ENCODE measurements around the gene TBX22. TPM values are rescaled to one million over a fixed set of nuclear protein-coding genes. Genes with fewer than 3 reads are reported as not detected.
"Not testable (repeated sequence)": the region's sequence is repeated elsewhere in the genome, so short reads cannot be mapped to it uniquely, and the experiment has no call there.

TBX22 gene
- not detected in 2 replicates for total RNA-seq (2014; rRNA removed; shearing (Covaris generic))

GRCh38 chrX:80014141-80014940, at the start of gene TBX22:
TSS of gene TBX22 (plus strand) at chrX:80014753. CDS start at chrX:80022270, 7,517 bp downstream.
- DNase-seq (ENCODE audit: low read depth) = no peak

GRCh38 chrX:79975605-79976004, 38.9 kb upstream of the TBX22 start:
- DNase-seq (ENCODE audit: low read depth) = no peak

GRCh38 chrX:80004458-80004857, 10.1 kb upstream of the TBX22 start:
- no peak for DNase-seq (ENCODE audit: low read depth)

DNA sequence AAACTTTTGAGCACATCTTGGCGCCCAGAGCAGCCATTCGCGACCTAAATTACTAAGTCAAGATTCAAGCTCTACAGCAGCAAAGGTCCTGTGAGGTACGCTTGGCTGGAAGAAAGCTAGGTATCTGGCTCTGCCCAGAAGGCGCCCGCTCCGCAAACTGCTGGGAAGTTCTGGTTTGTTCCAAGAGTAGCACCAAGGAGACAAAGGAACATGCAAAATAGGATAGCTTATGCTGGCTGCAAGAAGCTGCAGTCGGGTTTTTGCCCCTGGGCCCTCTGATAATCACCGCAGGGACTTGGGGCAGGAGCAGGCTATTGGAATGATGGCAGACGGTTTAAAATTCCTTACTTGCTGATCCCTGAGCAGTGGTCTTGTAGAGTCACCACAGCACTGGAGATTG, 3.0 kb upstream of the TBX22 start:
- no peak for DNase-seq (ENCODE audit: low read depth)

- DNase-seq (ENCODE audit: low read depth) = no peak
Observed at GRCh38 chrX:80016182-80016581, 1.6 kb downstream of the TBX22 start.

GRCh38 chrX:80021621-80022020, 7.1 kb downstream of the TBX22 start:
- no peak for DNase-seq (ENCODE audit: low read depth)

- DNase-seq (ENCODE audit: low read depth) = no peak
Observed at GRCh38 chrX:80022363-80023031, 7.9 kb downstream of the TBX22 start.

GRCh38 chrX:80026116-80026515, 11.6 kb downstream of the TBX22 start:
- no peak for DNase-seq (ENCODE audit: low read depth)

- DNase-seq (ENCODE audit: low read depth) = not testable (repeated sequence)
Observed at GRCh38 chrX:80066156-80066555, 51.6 kb downstream of the TBX22 start.

GRCh38 chrX:80075625-80076024, 61.1 kb downstream of the TBX22 start:
- DNase-seq (ENCODE audit: low read depth) = not testable (repeated sequence)

All from RPMI7951 (cell line).